Thoracic aorta (tissue), 2 donors: ENCODE data around the gene SLC8A1. TPM values are rescaled to one million over a fixed set of nuclear protein-coding genes. Genes with fewer than 3 reads are reported as not detected.
A peak's percentile ranks its signal among the peaks of the same experiment; 100 is the strongest.

Source experiments
- ATAC-seq: fragments of 150-250 bp; one replicate; pipeline ENCODE4 v1.8.0; 2017; ENCODE audit warnings: low read depth; ENCODE audit not compliant: insufficient number of reproducible peaks, low FRiP score
- DNase-seq: peaks from one replicate; pipeline ENCODE4 v3.0.0-alpha.2; 2020; ENCODE audit warnings: low spot score
- H3K27ac ChIP-seq, 2 donors: fragments of 200-600 bp; sonication (generic); 1 replicate in 1 of 2; 2 replicates in 1 of 2; pipeline ENCODE4 v1.5.1; 2016; ENCODE audit warnings: mild to moderate bottlenecking in 2 of 2, moderate library complexity in 2 of 2
- H3K27me3 ChIP-seq: fragments of 200-600 bp; sonication (generic); replicated peaks from 2 replicates; pipeline ENCODE4 v1.6.0; 2016; ENCODE audit warnings: mild to moderate bottlenecking; ENCODE audit not compliant: insufficient read depth
- H3K36me3 ChIP-seq: fragments of 200-600 bp; sonication (generic); one replicate; pipeline ENCODE4 v1.5.1; 2016
- H3K4me1 ChIP-seq, 2 donors: fragments of 200-600 bp; sonication (generic); 1 replicate in 1 of 2; 2 replicates in 1 of 2; pipeline versions ENCODE4 v1.5.1 to v1.6.0; 2016; ENCODE audit warnings: low read depth in 2 of 2, mild to moderate bottlenecking in 1 of 2; ENCODE audit not compliant: control insufficient read depth in 1 of 2
- H3K4me3 ChIP-seq: fragments of 200-600 bp; sonication (generic); 2 replicates; pipeline ENCODE4 v1.5.1; 2016; ENCODE audit warnings: mild to moderate bottlenecking
- H3K9me3 ChIP-seq: fragments of 200-600 bp; sonication (generic); 2 replicates; pipeline ENCODE4 v1.5.1; 2016
- CTCF ChIP-seq: fragments of 200-600 bp; sonication (generic); IDR thresholded peaks from one replicate; pipeline ENCODE4 v1.5.1; 2019; ENCODE audit warnings: antibody characterized with exemption
- total RNA-seq, 2 donors: library from RNA; depleted of rRNA; stranded (reverse); fragments of >200 nt; gene quantifications; one replicate each; pipeline versions ENCODE4 v1.1.0 to v1.2.3, GENCODE V29; 2016

Gene SLC8A1
- total RNA-seq, 2 donors from 2014 or later, result 13.7 to 31.2 TPM

- Histone ChIP-seq H3K27ac (no peak overlapping the region), H3K27me3 (no peaks in the 10 kb centered on the region), H3K4me3 (peak overlapping the region; percentile 10), H3K9me3 (no peaks in the 10 kb centered on the region), H3K36me3 (no peaks in the 10 kb centered on the region), H3K4me1 (peaks cover 5 to 29% of the 10 kb centered on the region in 2 donors)
- TF ChIP-seq CTCF, result no peak
- DNase-seq (no peak), ATAC-seq (no peak)
Measured at GRCh38 chr2:40273734-40274182, 178.1 kb downstream of the SLC8A1 start.

- Histone ChIP-seq H3K4me3 (no peak overlapping the region), H3K27me3 (no peaks in the 10 kb centered on the region), H3K4me1 (peaks cover 5 to 29% of the 10 kb centered on the region in 2 donors), H3K9me3 (no peaks in the 10 kb centered on the region), H3K36me3 (no peaks in the 10 kb centered on the region), H3K27ac (no peak overlapping the region)
- ATAC-seq, result no peak
- DNase-seq, result no peak
- TF ChIP-seq CTCF, result no peak
Measured at GRCh38 chr2:40271094-40271493, 180.8 kb downstream of the SLC8A1 start.

DNA sequence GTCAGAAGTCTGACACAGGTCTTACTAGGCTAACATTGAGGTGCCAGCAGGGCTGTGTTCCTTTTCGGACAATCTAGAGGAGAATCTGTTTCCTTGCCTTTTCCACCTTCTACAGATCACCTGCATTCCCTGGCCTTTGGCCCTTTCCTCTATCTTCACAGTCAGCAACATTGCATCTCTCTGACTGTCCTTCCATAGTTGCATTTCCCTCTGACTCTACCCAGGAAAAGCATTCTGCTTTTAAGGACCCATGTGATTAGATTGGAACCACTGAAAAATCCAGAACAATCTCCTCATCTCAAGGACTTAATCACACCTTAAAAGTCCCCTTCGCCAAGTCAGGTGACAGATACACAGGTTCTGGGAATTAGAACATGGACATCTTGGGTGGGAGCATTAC, 181.5 kb downstream of the SLC8A1 start:
- peaks cover 5 to 29% of the 10 kb centered on the region in 2 donors for H3K4me1 ChIP-seq

GRCh38 chr2:40268566-40268965, 183.3 kb downstream of the SLC8A1 start:
- H3K27ac ChIP-seq, result no peak overlapping the region
- ATAC-seq (no peak), DNase-seq (no peak)
- H3K27me3 ChIP-seq, result no peaks in the 10 kb centered on the region
- TF ChIP-seq CTCF, result no peak
- peaks cover 0 to 20% of the 10 kb centered on the region in 2 donors for H3K4me1 ChIP-seq
- H3K4me3 ChIP-seq, result no peak overlapping the region
- H3K36me3 ChIP-seq, result no peaks in the 10 kb centered on the region
- no peaks in the 10 kb centered on the region for H3K9me3 ChIP-seq

More for the DNA sequence above, 181.5 kb downstream of the SLC8A1 start:
- H3K9me3 ChIP-seq, result no peaks in the 10 kb centered on the region
- TF ChIP-seq CTCF, result no peak
- ATAC-seq, result no peak
- DNase-seq, result no peak
- H3K4me3 ChIP-seq, result no peak overlapping the region
- H3K27ac ChIP-seq, result no peak overlapping the region
- H3K27me3 ChIP-seq, result no peaks in the 10 kb centered on the region
- H3K36me3 ChIP-seq, result no peaks in the 10 kb centered on the region

DNA sequence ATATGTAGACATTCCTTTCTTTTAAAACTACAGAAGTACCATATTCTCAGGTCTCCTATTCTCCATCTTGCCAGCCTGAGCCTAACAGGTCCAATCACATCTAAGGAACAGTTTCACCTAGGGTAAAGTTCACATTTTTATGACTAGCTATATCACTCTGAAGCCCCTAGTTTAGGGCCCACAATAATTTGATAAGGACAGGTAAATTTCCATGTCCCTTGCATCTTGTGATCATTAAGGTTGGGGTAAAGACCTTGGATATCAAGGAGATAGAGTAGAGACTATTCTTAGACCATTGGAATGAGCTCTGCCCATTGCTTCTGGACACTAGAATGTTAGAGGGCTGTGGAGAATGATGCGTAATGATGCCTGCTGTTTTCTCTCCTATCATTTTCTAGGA, 185.7 kb downstream of the SLC8A1 start:
- H3K9me3 ChIP-seq, result no peaks in the 10 kb centered on the region
- TF ChIP-seq CTCF, result no peak

More for the DNA sequence above, 185.7 kb downstream of the SLC8A1 start:
- no peak for ATAC-seq
- H3K27me3 ChIP-seq, result no peaks in the 10 kb centered on the region
- DNase-seq, result no peak
- H3K4me3 ChIP-seq, result no peak overlapping the region
- H3K36me3 ChIP-seq, result no peaks in the 10 kb centered on the region
- peaks cover 0 to 7% of the 10 kb centered on the region in 2 donors for H3K4me1 ChIP-seq
- H3K27ac ChIP-seq, result no peak overlapping the region
